HCT116 (cell line): ENCODE data around the gene RBM15B. TPM values are rescaled to one million over a fixed set of nuclear protein-coding genes. Genes with fewer than 3 reads are reported as not detected.
A peak's percentile ranks its signal among the peaks of the same experiment; 100 is the strongest.

Experiments
- ATF3 ChIP-seq: IDR thresholded peaks from 2 replicates; pipeline ENCODE4 v1.6.1; 2012
- EZH2 ChIP-seq: fragments of 200-600 bp; sonication (generic); IDR thresholded peaks from 2 replicates; pipeline ENCODE4 v1.6.1; 2017; ENCODE audit warnings: antibody characterized with exemption, mixed run types
- POLR2A ChIP-seq: IDR thresholded peaks from 2 replicates; pipeline ENCODE4 v1.7.0; 2011; ENCODE audit warnings: borderline replicate concordance; ENCODE audit not compliant: insufficient read depth, insufficient read length; ENCODE audit errors: extremely low read depth
- RAD21 ChIP-seq: IDR thresholded peaks from 2 replicates; pipeline ENCODE4 v1.6.1; 2012; ENCODE audit warnings: low read depth, mild to moderate bottlenecking
- TCF7L2 ChIP-seq: IDR thresholded peaks from 2 replicates; pipeline ENCODE4 v1.7.0; 2011; ENCODE audit warnings: borderline replicate concordance, inconsistent platforms; ENCODE audit not compliant: insufficient read depth, insufficient read length; ENCODE audit errors: extremely low read depth
- YY1 ChIP-seq: IDR thresholded peaks from 2 replicates; pipeline ENCODE4 v1.6.1; 2011; ENCODE audit warnings: low read length, low read depth, moderate library complexity, mild to moderate bottlenecking; ENCODE audit not compliant: insufficient replicate concordance; ENCODE audit errors: extremely low read depth
- ZBTB33 ChIP-seq: IDR thresholded peaks from 2 replicates; pipeline ENCODE4 v1.6.1; 2011; ENCODE audit warnings: mild to moderate bottlenecking, low read length, moderate library complexity; ENCODE audit not compliant: insufficient replicate concordance; ENCODE audit errors: extremely low read depth
- total RNA-seq: library from RNA; stranded (reverse); gene quantifications from one replicate; pipeline ENCODE4 v1.2.1, GENCODE V29; 2021; ENCODE audit not compliant: unreplicated experiment
- TF ChIP-seq, protein P1 (sequence below): IDR thresholded peaks from 2 replicates; pipeline ENCODE4 v1.6.1; 2012; ENCODE audit warnings: low read depth
- TF ChIP-seq, protein P2 (sequence below): IDR thresholded peaks from 2 replicates; pipeline ENCODE4 v1.6.1; 2012

RBM15B gene
- total RNA-seq, 1 experiment from 2014 or later: 24.1 TPM

DNA sequence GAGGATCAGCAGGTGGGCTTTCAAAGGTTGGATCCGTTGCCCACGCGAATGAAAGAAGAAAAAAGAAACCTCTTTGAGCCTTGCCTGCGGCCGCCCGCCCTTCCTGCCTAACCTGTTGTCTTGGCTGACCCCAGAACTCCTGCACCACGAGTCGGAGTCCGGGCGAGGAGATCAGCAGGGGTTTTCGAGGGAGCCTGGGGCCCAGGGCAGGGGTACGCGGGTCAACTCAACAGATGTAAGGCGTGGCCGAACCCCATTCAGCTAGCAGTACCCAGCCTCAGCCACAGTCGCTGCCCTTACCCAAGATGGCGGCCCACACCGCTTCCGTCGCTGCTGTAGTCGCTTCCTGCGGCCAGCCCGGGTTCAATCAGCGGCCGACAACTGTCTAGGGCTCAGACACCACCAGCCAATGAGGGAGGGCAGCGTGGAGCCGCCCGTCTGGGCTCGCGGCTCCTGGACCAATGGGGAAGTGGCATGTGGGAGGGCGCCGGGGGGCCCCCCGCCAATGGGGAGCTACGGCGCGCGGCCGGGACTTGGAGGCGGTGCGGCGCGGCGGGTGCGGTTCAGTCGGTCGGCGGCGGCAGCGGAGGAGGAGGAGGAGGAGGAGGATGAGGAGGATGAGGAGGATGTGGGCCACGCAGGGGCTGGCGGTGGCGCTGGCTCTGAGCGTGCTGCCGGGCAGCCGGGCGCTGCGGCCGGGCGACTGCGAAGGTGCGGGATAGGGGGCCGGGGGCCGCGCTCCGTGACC is 6.2 kb upstream of the RBM15B start, which contains the start of gene MANF (continued):
- TF ChIP-seq, protein P1, sequence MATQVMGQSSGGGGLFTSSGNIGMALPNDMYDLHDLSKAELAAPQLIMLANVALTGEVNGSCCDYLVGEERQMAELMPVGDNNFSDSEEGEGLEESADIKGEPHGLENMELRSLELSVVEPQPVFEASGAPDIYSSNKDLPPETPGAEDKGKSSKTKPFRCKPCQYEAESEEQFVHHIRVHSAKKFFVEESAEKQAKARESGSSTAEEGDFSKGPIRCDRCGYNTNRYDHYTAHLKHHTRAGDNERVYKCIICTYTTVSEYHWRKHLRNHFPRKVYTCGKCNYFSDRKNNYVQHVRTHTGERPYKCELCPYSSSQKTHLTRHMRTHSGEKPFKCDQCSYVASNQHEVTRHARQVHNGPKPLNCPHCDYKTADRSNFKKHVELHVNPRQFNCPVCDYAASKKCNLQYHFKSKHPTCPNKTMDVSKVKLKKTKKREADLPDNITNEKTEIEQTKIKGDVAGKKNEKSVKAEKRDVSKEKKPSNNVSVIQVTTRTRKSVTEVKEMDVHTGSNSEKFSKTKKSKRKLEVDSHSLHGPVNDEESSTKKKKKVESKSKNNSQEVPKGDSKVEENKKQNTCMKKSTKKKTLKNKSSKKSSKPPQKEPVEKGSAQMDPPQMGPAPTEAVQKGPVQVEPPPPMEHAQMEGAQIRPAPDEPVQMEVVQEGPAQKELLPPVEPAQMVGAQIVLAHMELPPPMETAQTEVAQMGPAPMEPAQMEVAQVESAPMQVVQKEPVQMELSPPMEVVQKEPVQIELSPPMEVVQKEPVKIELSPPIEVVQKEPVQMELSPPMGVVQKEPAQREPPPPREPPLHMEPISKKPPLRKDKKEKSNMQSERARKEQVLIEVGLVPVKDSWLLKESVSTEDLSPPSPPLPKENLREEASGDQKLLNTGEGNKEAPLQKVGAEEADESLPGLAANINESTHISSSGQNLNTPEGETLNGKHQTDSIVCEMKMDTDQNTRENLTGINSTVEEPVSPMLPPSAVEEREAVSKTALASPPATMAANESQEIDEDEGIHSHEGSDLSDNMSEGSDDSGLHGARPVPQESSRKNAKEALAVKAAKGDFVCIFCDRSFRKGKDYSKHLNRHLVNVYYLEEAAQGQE: no peak
- TF ChIP-seq RAD21: no peak
- TF ChIP-seq ATF3: no peak
- TF ChIP-seq, protein P2, sequence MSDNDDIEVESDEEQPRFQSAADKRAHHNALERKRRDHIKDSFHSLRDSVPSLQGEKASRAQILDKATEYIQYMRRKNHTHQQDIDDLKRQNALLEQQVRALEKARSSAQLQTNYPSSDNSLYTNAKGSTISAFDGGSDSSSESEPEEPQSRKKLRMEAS: no peak
- no peak for TF ChIP-seq EZH2
- no peak for TF ChIP-seq ZBTB33
- peak; percentile 73 for TF ChIP-seq TCF7L2
- TF ChIP-seq YY1: peak; percentile 98
- TF ChIP-seq POLR2A: peak; percentile 39
- TF ChIP-seq, all 23 proteins: peak for 5
